Hematopoietic multipotent progenitor cell treated with erythropoietin and hydrocortisone succinate and interleukin-3 and kit ligand, for 17 days (in vitro differentiated cells): Measurements from ENCODE around the gene RNF111.
"Not testable (repeated sequence)": the region's sequence is repeated elsewhere in the genome, so short reads cannot be mapped to it uniquely, and the experiment has no call there.

ENCODE experiments used
- DNase-seq: peaks from one replicate; pipeline ENCODE4 v3.0.0-alpha.2; 2015; ENCODE audit warnings: low spot score

Gene RNF111

DNA sequence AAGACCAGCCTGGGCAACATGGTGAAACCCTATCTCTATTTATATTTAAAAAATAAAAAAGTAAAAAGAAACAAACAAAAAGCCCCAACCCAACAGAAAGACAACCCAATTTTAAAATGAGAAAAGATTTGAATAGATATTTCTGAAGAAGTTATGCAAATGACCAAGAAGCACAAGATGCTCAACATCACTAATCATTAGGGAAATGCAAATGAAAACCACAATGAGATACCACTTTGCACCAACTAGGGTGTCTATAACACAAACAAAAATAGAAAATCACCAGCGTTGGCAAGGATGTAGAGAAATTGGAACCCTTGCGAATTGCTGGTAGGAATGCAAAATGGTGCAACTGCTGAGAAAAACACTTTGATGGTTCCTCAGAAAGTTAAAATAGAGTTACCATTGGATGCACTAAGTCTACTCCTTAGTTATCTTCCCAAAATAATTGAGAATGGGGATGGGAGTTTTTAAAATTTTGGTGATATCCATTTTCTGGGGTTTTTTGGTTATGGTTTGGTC, 71.7 kb downstream of the RNF111 start:
- DNase-seq, result no peak

DNA sequence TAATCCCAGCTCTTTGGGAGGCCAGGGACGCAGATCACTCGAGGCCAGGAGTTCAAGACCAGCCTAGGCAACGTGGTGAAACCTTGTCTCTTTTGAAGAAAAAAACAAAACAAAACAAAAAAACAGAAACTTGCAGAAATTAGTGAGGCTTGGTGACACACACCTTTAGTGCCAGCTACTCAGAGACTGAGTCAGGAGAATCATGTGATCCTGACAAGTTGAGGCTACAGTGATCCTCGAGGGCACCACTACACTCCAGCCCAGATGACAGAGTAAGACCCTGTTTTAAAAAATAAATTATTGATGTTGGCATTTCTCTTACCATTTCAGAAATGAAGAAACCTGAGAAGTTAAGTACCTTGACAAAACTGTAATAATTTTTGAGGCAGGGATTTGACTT, 72.9 kb downstream of the RNF111 start:
- DNase-seq, result no peak

DNA sequence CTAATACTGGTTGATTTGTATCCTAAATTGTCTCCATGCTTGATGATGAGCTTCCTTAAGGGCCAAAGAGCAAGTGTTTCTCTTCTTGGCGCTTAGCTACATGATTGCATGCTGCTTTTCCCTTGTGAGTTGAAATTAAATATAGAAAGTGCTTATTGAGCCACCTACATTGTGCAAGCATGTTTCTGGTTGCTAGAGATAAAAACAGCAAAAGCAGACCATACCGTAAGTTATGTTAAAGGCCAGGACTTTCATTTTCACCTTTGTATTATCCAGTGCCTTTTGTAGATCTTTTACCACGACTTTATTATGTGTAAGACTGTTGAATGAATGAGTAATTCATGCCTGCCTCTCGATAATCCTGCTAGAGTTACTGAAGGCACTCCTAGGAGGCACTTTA, 75.6 kb downstream of the RNF111 start:
- DNase-seq, result no peak

- DNase-seq, result no peak
Measured at GRCh38 chr15:59069430-59069829, 82.0 kb downstream of the RNF111 start.

- no peak for DNase-seq
Measured at GRCh38 chr15:59074607-59075006, 87.1 kb downstream of the RNF111 start.

- DNase-seq, result no peak
Measured at GRCh38 chr15:59087731-59088130, 100.3 kb downstream of the RNF111 start.

- DNase-seq, result no peak
Measured at GRCh38 chr15:59094077-59094476, 106.6 kb downstream of the RNF111 start.

DNA sequence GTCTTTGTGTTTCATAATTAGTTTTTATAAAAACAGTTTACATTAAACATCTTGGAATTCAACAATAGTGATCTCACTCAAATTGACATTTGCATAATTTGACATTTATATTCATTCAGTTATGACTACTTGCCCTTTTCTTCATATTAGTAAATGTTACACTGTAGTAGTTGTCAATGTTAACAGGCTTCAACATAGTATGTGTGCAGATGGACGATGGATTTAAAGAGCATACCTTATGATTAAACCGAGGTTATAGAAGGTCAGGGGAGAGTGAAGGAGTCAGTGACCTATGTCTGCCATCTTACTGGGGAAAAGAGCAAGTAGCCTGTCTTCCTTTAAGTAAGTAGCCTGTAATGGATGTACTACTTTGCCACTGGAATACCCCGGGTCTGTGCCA, 109.0 kb downstream of the RNF111 start:
- DNase-seq, result no peak

GRCh38 chr15:59099162-59099685, 111.8 kb downstream of the RNF111 start:
- no peak for DNase-seq

DNA sequence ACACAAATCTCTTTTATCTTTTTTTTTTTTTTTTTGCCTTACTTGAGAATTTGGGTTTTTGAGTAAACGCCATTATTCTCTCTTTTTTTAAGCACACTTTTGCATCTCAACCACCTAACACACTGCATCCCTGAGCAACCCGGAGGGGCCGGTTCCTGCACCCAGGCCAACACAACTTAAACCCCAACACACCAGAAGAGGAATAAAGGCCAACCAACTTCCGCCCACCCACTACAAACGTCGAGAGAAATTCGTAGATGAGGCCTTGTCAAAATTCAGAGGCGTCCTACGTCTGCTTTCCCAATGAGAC, 117.1 kb downstream of the RNF111 start:
- DNase-seq, result no peak

- DNase-seq, result peak; percentile 90
Measured at GRCh38 chr15:59104912-59105732, 117.7 kb downstream of the RNF111 start, which contains the start of gene CCNB2. TSS of gene CCNB2 (plus strand) at chr15:59105146. CDS start at chr15:59105269, 123 bp downstream.

- DNase-seq, result peak; percentile 13
Measured at GRCh38 chr15:59105854-59106253, 118.4 kb downstream of the RNF111 start.

DNA sequence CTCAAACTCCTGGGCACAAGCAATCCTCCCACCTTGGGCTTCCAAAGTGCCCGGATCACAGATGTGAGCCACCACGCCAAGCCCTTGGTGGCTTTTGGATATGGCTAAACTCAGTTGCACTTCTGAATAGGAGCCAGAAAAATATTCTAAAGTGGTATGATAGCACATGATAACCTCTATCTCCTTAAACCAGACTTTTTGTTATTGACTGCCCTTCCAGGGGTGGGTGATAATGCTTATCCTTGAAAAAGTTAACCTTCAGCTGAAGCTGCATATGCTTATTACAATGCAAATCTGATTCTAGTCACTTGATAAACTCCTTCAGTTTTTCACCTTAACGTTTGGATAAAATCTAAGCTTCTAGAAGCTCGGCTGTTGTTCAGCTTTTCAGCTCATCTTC, 123.8 kb downstream of the RNF111 start:
- peak; percentile 16 for DNase-seq

DNA sequence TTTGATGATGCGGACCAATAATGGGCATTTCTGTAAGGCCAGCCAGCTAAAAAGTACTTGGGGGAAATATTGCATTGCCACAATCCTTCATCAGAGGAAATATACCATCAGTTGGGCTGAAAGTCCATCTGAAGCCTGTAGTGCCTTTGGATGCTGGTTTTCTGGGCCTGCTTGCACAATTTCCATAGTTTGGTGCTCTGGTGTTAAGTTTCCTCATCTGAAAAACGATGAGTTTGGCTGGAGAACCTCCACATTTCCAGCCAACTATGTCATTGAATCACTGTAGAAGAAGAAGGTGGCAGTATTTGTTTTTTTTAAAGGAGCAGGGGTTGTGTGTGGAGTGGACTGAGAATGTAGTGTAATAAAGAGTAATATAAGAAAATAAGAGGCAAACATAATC, 127.6 kb downstream of the RNF111 start:
- DNase-seq, result no peak

- no peak for DNase-seq
Measured at GRCh38 chr15:59116141-59116540, 128.7 kb downstream of the RNF111 start.

DNA sequence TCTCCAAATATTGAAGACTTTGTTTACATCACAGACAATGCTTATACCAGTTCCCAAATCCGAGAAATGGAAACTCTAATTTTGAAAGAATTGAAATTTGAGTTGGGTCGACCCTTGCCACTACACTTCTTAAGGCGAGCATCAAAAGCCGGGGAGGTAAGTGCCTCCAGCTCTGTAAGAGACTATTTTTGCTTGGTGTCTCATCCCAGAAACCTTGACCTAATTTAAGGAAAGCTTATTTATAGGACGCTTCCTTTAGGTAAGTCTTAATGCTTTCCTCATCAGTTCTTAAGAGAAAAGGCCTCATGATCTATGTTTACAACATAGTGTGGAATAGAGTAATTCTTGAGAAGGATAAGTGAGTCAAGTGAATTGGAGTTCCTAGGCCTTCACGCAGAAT, 129.3 kb downstream of the RNF111 start:
- no peak for DNase-seq

DNA sequence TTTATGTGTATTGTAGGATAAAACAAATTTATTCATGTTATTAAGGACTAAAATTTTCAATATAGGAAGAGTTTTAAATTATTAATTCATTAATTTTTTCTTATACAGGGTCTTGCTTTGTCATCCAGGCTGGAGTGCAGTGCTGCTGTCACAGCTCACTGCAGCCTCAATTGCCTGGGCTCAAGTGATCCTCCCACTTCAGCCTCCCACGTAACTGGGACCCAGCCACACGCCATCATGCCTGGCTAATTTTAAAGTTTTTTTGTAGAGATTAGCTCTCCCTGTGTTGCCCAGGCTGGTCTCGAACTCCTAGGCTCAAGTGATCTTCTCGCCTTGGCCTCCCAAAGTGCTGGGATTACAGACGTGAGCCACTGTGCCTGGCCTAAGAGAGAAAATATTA, 132.2 kb downstream of the RNF111 start:
- no peak for DNase-seq

GRCh38 chr15:59120937-59121336, 133.5 kb downstream of the RNF111 start:
- no peak for DNase-seq

DNA sequence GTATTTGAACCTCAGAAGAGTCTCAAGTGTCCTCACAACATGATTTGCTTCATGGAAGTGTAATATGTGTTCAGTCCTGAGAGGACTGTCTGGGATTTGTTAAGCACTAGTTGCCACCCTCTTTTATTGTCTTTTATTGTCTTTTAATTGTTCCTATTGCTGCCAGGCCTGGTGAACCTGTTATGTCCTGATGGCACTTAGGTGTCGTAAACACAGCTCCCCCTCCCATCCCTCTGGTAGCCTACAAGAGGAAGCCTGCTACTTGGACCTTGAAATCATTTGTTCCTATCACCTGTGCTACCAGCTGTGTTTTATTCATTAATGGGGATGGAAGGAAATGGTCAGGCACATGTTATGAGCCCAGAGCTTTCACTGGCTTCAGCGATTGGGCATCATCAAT, 136.8 kb downstream of the RNF111 start:
- DNase-seq, result no peak

GRCh38 chr15:59125683-59126082, 138.2 kb downstream of the RNF111 start:
- DNase-seq, result not testable (repeated sequence)

GRCh38 chr15:59127255-59127654, 139.8 kb downstream of the RNF111 start:
- DNase-seq, result not testable (repeated sequence)

- no peak for DNase-seq
Measured at GRCh38 chr15:59131456-59131855, 144.0 kb downstream of the RNF111 start.

DNA sequence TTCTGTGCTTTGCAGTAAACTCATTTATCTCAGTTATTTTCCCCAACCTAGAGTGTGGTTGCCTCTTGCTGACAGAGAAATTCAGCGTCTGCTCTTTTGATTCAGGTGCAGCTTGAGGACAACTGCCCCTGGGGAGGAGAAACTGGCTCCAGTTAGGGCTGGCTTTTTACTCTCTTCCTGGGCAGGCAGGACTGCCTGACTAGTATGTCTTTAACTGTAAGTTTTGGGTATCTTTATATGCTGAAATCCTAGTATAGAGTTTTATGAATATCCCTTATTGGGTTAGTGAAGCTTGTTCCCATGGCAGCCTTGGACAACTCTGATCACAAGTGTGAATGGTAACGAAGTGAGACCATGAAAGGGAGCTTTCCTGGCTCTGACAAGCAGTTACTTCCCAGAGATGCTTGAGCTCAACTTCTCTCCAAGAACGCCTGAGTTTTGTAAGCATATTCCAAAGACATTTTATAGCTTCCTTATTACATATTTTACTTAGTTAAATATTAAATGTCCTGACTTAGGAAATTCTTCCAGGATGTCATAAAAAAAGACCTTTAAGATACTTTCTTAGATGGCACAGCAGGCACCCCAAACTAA, 144.6 kb downstream of the RNF111 start:
- no peak for DNase-seq
